ENCODE data around the gene NAP1L4. TPM values are rescaled to one million over a fixed set of nuclear protein-coding genes. Genes with fewer than 3 reads are reported as not detected.

NAP1L4 gene
- total and polyA plus RNA-seq, 2 of the 4 experiments (the other 2 are of a cell fraction) = 71.5 to 80.7 TPM

DNA sequence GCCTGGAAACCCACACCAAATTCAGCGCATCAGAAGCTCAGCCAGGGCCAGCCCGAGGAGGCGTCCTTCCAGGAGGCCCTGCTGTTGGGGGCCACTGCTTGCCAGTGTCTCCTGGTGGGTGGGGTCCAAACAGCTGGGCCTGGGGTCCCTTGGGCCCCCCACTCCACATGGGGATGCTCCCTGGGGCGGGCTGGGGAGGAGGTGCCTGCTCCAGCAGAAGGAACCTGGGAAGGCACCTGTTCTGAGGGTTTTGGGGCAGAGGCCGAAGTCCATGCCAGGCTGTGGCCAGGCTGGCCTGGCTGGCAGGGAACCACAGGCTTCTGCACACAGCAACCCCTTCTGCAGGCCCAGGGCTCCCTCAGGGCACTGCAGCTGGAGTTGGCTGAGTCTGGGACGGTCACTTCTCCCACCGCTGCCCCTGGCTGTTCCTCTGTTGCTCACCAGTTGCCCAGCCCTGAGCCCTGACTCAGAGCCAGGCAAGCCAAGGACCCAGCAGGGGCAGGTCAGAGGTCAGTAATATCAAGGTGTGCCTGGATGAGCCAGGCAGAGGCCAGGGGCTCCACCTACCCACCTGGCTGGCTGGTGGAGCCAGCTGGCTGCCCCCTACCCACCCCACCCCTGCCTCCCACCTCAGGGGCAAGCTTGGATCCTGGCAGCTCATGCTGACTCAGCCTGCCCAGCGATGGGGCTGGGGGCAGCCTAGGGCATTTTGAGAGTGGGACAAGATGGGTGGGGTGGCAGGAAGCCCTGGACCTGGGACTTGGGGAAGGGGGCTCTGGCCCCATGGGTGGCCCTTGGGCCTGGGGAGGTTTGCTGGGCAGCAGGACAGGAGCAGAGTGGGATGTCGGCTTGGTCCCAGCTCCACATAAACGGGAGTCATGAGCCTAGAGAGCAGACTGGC lies 51.0 kb downstream of the NAP1L4 start:
- no peak overlapping the region for H3K14ac ChIP-seq (replicated peaks; ENCODE audit: low read depth, low read length)
- no peak overlapping the region for H4K8ac ChIP-seq (ENCODE audit: low read depth in 2 of 2, low read length in 2 of 2)
- ATAC-seq (ENCODE audit: low read depth) = no peak
- no peak overlapping the region for H4K5ac ChIP-seq (ENCODE audit: low read depth, low read length)
- H2BK120ac ChIP-seq (ENCODE audit: low read depth, low read length) = no peak overlapping the region
- no peak overlapping the region for H3K27ac ChIP-seq (ENCODE audit: insufficient read depth, low read length)
- CTCF ChIA-PET = no interaction called here
- no TSS peak for BruUV-seq (replicated peaks)
- H4K91ac ChIP-seq (ENCODE audit: insufficient read depth, low read depth, low read length) = no peak overlapping the region
- no peak overlapping the region for H2BK20ac ChIP-seq (ENCODE audit: low read depth, low read length)
- no peak overlapping the region for H2AK5ac ChIP-seq (ENCODE audit: low read depth, low read length)
- in situ Hi-C loops (cut with MboI; ENCODE audit: low sequenced_read_pairs) = no loop called here
- peaks cover 7% of the 10 kb centered on the region; the same call in 1 of the 2 replicates for H3K4me1 ChIP-seq (ENCODE audit: control insufficient read depth, insufficient read depth, low read length)
- 100% methylated on average over 1 of the region's 10 CpGs; no CpG with 5 or more reads in 1 of the 2 experiments for WGBS, 2 experiments (ENCODE audit: extremely low coverage in 2 of 2, insufficient read length in 1 of 2)
- no peak overlapping the region for H2BK5ac ChIP-seq (ENCODE audit: low read depth, low read length, poor library complexity, severe bottlenecking)
- intact Hi-C loops (cut with micrococcal nuclease) = no loop called here
- H3K9ac ChIP-seq (ENCODE audit: low read depth, low read length) = no peak overlapping the region
- DNase-seq = no peak
- TF ChIP-seq RCOR1 (IDR thresholded peaks at IDR 0.05; ENCODE audit: insufficient replicate concordance, low read length) = no peak
- no peak for TF ChIP-seq MAFK (IDR thresholded peaks at IDR 0.05; ENCODE audit: low read depth, low read length)
- TF ChIP-seq MAZ (IDR thresholded peaks at IDR 0.05; ENCODE audit: borderline replicate concordance, low read depth, low read length) = no peak
- no peak for TF ChIP-seq RFX5 (IDR thresholded peaks at IDR 0.05; ENCODE audit: low read depth, low read length)
- TF ChIP-seq, protein P1, sequence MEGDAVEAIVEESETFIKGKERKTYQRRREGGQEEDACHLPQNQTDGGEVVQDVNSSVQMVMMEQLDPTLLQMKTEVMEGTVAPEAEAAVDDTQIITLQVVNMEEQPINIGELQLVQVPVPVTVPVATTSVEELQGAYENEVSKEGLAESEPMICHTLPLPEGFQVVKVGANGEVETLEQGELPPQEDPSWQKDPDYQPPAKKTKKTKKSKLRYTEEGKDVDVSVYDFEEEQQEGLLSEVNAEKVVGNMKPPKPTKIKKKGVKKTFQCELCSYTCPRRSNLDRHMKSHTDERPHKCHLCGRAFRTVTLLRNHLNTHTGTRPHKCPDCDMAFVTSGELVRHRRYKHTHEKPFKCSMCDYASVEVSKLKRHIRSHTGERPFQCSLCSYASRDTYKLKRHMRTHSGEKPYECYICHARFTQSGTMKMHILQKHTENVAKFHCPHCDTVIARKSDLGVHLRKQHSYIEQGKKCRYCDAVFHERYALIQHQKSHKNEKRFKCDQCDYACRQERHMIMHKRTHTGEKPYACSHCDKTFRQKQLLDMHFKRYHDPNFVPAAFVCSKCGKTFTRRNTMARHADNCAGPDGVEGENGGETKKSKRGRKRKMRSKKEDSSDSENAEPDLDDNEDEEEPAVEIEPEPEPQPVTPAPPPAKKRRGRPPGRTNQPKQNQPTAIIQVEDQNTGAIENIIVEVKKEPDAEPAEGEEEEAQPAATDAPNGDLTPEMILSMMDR (conservative IDR thresholded peaks at IDR 0.05; ENCODE audit: low read depth, low read length) = no peak
- TF ChIP-seq NFE2L2 (IDR thresholded peaks at IDR 0.05; ENCODE audit: low read depth, low read length) = no peak
- TF ChIP-seq SMC3 (IDR thresholded peaks at IDR 0.05; ENCODE audit: low read depth, low read length) = no peak
- TF ChIP-seq MXI1 (IDR thresholded peaks at IDR 0.05; ENCODE audit: borderline replicate concordance, low read depth, low read length) = no peak
- TF ChIP-seq CHD1 (IDR thresholded peaks at IDR 0.05; ENCODE audit: low read depth, low read length) = no peak
- TF ChIP-seq, protein P2, sequence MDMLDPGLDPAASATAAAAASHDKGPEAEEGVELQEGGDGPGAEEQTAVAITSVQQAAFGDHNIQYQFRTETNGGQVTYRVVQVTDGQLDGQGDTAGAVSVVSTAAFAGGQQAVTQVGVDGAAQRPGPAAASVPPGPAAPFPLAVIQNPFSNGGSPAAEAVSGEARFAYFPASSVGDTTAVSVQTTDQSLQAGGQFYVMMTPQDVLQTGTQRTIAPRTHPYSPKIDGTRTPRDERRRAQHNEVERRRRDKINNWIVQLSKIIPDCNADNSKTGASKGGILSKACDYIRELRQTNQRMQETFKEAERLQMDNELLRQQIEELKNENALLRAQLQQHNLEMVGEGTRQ (IDR thresholded peaks at IDR 0.05; ENCODE audit: low read depth, low read length) = no peak
- no peak for TF ChIP-seq CEBPB (IDR thresholded peaks at IDR 0.05; ENCODE audit: low read depth, low read length)
- no peak for TF ChIP-seq RAD21 (IDR thresholded peaks at IDR 0.05; ENCODE audit: low read length)
- TF ChIP-seq POLR2A (IDR thresholded peaks at IDR 0.05; ENCODE audit: low read depth, low read length) = no peak
- peaks cover 12% of the 10 kb centered on the region for H3K36me3 ChIP-seq (ENCODE audit: control insufficient read depth, insufficient read depth, low read length)
- no peak overlapping the region for H3K23ac ChIP-seq (ENCODE audit: low read depth, low read length)
- no peaks in the 10 kb centered on the region; the same call in 1 of the 2 replicates for H3K9me1 ChIP-seq (ENCODE audit: insufficient read depth, low read length)
- no peaks in the 10 kb centered on the region for H3K27me3 ChIP-seq (ENCODE audit: control insufficient read depth, insufficient read depth, low read length)
- dilution Hi-C loops (cut with HindIII; ENCODE audit: low sequenced_read_pairs, unreplicated experiment) = no loop called here
- POLR2A ChIA-PET (ENCODE audit: unreplicated experiment) = no interaction called here
- peak overlapping the region; percentile 65 for H2AK9ac ChIP-seq (replicated peaks; ENCODE audit: low read depth, low read length, poor library complexity)
- H3K4ac ChIP-seq (ENCODE audit: low read depth, low read length) = no peak overlapping the region
- no peak overlapping the region for H3K4me3 ChIP-seq (ENCODE audit: insufficient read depth, low read depth, low read length)
- peaks cover 8% of the 10 kb centered on the region for H3K9me3 ChIP-seq (ENCODE audit: control insufficient read depth, insufficient read depth, low read length)
- H2BK15ac ChIP-seq (ENCODE audit: low read depth, low read length) = no peak overlapping the region
- no peak overlapping the region for H3K56ac ChIP-seq (ENCODE audit: extremely low read depth, insufficient read depth, low read length)
- H3K4me2 ChIP-seq (ENCODE audit: low read depth, low read length) = no peak overlapping the region
- H4K20me1 ChIP-seq (ENCODE audit: insufficient read depth, low read length) = peaks cover 7% of the 10 kb centered on the region; the same call in 1 of the 2 replicates
- no peak overlapping the region for H2AFZ ChIP-seq (replicated peaks; ENCODE audit: low read length, poor library complexity)
- no peak overlapping the region for H3K18ac ChIP-seq (ENCODE audit: low read depth, low read length)
- H3K79me1 ChIP-seq (ENCODE audit: low read depth in 1 of 2, low read length in 2 of 2) = peaks cover 3 to 28% of the 10 kb centered on the region in 2 experiments; a peak in 3 of 4 replicates

Measured in IMR-90 (cell line).